Measurements from ENCODE around the gene PLXNB3.
"Not testable (repeated sequence)": the region's sequence is repeated elsewhere in the genome, so short reads cannot be mapped to it uniquely, and the experiment has no call there.

The PLXNB3 gene

GRCh38 chrX:153794897-153795816 is 31.1 kb downstream of the PLXNB3 start:
- DNase-seq: peak; percentile 18

GRCh38 chrX:153797415-153798015 is 33.5 kb downstream of the PLXNB3 start:
- DNase-seq: no peak

GRCh38 chrX:153799326-153799725 is 35.3 kb downstream of the PLXNB3 start:
- no peak for DNase-seq

DNA sequence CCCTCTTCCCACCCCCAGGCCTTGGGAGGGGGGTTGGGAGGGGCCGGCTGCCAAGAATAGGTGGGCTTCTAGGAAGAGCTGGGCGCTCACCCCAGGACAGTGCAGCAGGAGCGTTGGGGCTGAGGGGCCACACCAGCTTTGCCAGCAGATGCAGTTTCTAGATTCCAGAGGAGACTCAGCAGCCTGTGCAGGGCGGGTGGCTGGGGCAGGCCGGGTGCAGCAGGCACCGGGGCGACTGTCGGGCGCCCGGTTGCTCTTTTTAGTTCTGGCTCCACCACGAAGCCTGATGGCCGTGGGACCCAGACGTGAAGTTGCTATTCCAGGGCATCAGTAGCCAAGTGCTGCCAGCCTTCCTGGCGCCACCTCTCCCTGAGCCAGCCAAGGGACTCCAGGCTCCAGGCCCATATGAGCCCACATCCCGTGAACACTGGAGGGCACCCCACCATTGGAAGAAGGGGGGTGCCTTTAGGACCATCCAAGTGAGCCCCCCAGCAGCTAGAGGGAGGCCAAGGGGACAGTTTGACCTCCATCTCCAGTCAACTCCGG is 36.2 kb downstream of the PLXNB3 start:
- no peak for DNase-seq

DNA sequence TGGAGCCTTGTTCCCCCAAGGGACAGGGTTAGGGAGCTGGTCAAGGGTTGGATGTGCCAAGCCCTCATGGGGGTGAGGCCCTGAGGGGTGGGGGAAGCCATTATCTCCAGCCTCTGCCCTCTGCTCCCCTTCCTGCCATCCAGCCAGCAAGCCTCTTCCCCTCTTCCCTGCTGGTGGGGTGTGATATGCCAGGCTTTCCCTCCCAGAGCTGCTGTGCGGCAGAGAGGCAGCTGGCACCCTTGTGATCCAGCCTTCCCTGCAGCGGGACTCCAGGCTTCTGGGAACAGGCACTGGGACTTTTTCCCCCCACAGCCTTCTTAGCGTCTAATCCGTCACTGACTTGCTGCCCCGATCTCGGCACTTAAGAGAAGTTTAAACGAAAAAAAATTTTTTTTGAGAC is 36.7 kb downstream of the PLXNB3 start:
- no peak for DNase-seq

DNA sequence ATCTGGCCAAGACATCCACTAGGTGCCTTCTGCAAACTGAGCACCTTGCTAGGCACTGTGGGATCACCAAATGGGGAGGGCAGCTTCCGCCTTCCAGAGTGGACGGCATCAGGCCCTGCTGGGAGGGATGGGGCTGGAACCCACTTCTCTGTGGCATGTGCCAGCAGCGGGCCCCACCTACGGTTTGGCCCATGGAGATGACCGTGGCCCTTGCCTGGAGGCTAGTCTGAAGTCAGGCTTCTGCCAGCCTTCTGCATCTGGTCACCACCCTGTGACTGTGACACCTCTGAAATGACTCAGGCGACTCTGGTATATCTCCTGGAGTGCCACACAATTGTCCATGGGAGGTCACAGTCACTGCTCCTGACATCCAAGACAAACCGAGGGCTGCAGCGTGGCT is 37.6 kb downstream of the PLXNB3 start:
- DNase-seq: no peak

GRCh38 chrX:153802513-153803045 is 38.5 kb downstream of the PLXNB3 start:
- no peak for DNase-seq

GRCh38 chrX:153803211-153804099 is 39.4 kb downstream of the PLXNB3 start:
- no peak for DNase-seq

DNA sequence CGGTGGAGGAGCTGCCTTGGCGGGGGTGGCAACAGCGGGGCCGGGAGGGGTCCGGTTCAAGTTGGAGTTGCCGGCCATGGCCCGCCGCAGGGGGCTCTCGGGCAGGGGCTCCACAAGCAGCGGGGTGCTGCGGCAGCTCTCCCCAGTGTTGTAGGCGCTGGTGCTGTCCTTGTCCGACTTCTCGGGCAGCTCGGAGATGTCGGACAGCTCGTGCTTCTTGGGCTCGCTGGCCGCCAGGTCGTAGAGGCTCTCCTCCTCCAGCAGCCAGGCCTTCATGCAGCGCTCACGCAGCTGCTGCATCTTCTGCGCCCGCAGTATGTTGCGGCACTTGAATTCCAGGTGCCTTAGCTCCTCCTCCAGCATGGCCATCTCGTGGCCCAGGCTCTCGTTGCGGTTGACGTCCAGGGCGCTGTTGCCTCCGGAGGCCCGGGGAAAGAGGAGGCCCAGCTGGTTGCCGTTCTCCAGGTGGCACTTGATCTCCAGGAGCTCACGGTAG is 40.1 kb downstream of the PLXNB3 start:
- DNase-seq: no peak

GRCh38 chrX:153804621-153805020 is 40.6 kb downstream of the PLXNB3 start:
- no peak for DNase-seq

DNA sequence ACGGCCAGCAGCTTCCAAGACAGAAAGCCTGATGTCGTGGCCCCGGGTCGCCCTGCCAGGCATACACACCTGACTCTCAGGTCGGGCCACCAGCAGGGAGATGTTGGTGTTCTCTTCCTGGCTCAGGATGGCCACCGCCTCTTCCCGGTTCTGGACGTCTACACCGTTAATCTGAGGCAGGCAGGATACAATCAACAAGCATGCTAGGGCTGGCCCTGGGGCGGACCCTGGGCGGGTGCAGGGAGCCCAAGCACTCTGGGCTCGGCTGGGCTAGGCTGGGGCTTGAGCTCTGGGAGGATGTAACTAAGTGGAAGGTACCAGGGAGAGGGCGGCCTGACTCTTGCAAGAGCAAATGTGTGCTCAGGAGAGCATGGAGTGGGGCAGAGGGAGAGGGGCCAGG is 41.4 kb downstream of the PLXNB3 start:
- DNase-seq: no peak

- DNase-seq: no peak
Measured at GRCh38 chrX:153806999-153807575, 43.0 kb downstream of the PLXNB3 start.

GRCh38 chrX:153807976-153808375 is 43.9 kb downstream of the PLXNB3 start:
- no peak for DNase-seq

- DNase-seq: no peak
Measured at GRCh38 chrX:153812220-153812619, 48.2 kb downstream of the PLXNB3 start.

GRCh38 chrX:153813161-153813560 is 49.1 kb downstream of the PLXNB3 start:
- DNase-seq: no peak

GRCh38 chrX:153814591-153815315 is 50.7 kb downstream of the PLXNB3 start:
- no peak for DNase-seq

DNA sequence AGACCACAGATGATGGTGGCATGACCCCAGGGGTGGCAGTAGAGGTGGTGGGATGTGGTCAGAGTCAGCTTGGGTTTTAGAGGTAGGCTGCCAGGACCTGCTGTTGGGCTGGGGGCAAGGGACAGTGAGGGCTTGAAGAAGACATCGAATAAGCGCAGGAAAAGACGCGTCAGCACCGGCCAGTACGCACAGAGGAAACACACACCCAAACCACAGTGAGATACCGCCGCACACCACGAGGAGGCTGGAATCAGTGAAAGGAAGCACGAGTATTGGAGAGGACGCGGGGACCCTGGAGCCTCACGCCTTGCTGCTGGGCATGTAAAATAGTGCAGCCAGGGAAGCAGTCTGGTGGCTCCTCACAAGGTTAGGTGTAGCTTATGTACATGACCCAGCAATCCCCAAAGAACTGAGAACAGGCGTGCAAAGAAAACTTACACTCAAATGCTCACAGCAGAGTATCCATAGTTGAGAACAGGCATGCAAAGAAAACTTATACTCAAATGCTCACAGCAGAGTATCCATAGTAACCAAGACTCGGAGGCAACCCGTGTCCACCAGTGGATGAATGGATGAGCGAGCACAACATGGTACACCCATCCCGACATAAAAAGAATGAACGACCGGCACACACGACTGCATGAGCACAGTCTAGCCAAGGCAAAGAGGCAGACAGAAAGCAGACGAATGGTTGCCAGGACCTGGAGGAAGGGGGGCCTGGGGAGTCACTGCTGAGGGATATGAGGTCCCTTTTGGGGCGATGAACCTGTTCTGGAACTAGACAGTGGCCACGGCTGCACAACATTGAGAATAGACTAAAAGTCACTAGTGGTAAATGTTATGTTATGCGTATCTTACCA is 53.0 kb downstream of the PLXNB3 start:
- peak; percentile 30 for DNase-seq

DNA sequence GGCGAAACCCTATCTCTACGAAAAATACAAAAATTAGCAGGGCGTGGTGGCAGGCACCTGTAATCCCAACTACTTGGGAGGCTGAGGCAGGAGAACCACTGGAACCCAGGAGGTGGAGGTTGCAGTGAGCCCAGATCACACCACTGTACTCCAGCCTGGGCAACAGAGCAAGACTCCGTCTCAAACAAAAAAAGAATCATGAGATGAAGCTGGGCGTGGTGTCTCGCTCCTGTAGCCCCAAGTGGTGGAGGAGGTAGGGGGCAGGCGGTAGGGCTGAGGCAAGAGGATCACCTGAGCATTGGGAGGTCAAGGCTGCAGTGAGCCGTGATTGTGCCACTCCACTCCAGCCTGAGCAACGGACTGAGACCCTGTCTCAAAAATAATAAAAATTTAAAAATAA is 54.0 kb downstream of the PLXNB3 start:
- not testable (repeated sequence) for DNase-seq

GRCh38 chrX:153818571-153819383 is 54.7 kb downstream of the PLXNB3 start:
- DNase-seq: peak; percentile 30
